ENCODE results near the gene SKAP2. TPM values are rescaled to one million over a fixed set of nuclear protein-coding genes. Genes with fewer than 3 reads are reported as not detected.

The SKAP2 gene
- polyA plus RNA-seq, 2 of the 4 experiments (the other 2 are of a cell fraction): 18.7 to 23.0 TPM

DNA sequence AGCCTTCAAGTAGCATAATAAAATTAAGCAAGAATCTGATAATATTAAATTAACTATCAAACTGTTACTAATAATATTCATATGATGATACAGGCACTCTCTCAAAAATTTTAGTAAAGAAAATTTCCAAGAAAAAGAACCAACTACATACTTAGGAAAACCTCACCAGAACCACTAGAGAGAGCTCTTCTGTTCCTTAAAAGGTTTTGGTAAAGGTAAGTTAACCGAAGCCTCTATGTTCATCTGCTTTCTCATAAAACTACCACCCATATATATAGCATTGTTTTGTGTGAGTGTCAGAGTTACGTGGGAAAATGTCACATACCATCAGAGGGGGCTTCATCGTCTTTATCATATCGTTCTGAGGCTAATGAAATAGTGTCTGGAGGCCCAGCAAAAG lies 20.7 kb downstream of the SKAP2 start:
- Histone ChIP-seq H3K4me1 (no peaks in the 10 kb centered on the region), H3K9me3 (no peaks in the 10 kb centered on the region), H3K4me3 (no peak overlapping the region), H3K27ac (no peak overlapping the region), H3K4me2 (no peak overlapping the region)
- WGBS (ENCODE audit: missing lambda C conversion rate): 47% methylated on average over 4 of the region's 4 CpGs
- TF ChIP-seq, protein P1, sequence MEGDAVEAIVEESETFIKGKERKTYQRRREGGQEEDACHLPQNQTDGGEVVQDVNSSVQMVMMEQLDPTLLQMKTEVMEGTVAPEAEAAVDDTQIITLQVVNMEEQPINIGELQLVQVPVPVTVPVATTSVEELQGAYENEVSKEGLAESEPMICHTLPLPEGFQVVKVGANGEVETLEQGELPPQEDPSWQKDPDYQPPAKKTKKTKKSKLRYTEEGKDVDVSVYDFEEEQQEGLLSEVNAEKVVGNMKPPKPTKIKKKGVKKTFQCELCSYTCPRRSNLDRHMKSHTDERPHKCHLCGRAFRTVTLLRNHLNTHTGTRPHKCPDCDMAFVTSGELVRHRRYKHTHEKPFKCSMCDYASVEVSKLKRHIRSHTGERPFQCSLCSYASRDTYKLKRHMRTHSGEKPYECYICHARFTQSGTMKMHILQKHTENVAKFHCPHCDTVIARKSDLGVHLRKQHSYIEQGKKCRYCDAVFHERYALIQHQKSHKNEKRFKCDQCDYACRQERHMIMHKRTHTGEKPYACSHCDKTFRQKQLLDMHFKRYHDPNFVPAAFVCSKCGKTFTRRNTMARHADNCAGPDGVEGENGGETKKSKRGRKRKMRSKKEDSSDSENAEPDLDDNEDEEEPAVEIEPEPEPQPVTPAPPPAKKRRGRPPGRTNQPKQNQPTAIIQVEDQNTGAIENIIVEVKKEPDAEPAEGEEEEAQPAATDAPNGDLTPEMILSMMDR (IDR thresholded peaks at IDR 0.05): peak; percentile 40; the same call in 2 of the 3 replicates
- TF ChIP-seq SMC3 (IDR thresholded peaks at IDR 0.05): peak; percentile 43; the same call in 1 of the 3 replicates
- no peak for TF ChIP-seq POLR2A (IDR thresholded peaks at IDR 0.05; ENCODE audit: low read length)
- TF ChIP-seq RCOR1 (IDR thresholded peaks at IDR 0.05; ENCODE audit: low read depth, low read length): no peak
- peak; percentile 41 to 51; a peak in 3 of 5 replicates for TF ChIP-seq RAD21 (conservative IDR thresholded peaks at IDR 0.05 in 1 of 2, IDR thresholded peaks at IDR 0.05 in 1 of 2)
- no peak for TF ChIP-seq ZSCAN20 (CRISPR knock-in tag; IDR thresholded peaks at IDR 0.05)
- ChIA-PET POLR2A (no interaction called here), CTCF (interaction anchor here (0.6 to 1.9 kb wide), 4 partner anchors 11 to 300 kb away, joined by 3 to 7 read pairs (median 4); partner anchors contain the start of gene HOXA5)
- no peak for FAIRE-seq
- peak in 1 of 2 experiments; percentile 60; a peak in 2 of 6 replicates for ATAC-seq
- DNase-seq (ENCODE audit: low read depth in 1 of 2, low spot score in 1 of 2): peak in 1 of 2 experiments; percentile 55

DNA sequence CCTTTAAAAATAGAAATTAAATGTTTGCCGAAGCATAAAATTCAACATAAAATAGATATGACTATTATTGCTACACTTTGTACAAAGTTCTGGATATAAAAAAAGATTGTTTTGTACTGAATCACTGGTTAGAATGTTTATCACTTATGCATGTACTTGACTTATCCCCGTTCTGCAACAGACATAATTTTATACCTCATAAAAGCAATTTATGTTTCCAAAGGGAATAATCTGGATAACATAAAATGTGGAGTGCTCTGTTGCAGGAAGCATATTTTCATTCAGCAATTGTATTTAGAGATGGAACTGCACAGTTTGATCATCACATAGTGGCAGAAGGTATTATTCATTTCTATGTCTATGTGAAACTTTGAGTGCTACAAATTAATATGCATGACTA lies 21.5 kb downstream of the SKAP2 start:
- no peaks in the 10 kb centered on the region for H3K4me1 ChIP-seq
- 76% methylated on average over 2 of the region's 2 CpGs for WGBS (ENCODE audit: missing lambda C conversion rate)
- no peak overlapping the region for H3K27ac ChIP-seq
- ATAC-seq (no peak), FAIRE-seq (no peak), DNase-seq (ENCODE audit: low read depth in 1 of 2, low spot score in 1 of 2) (no peak)
- no peak overlapping the region for H3K4me2 ChIP-seq
- TF ChIP-seq CHD2 (IDR thresholded peaks at IDR 0.05; ENCODE audit: low read length, partially characterized antibody): no peak
- TF ChIP-seq SMC3 (IDR thresholded peaks at IDR 0.05): no peak
- TF ChIP-seq PHF8 (IDR thresholded peaks at IDR 0.05; ENCODE audit: borderline replicate concordance, low read depth): no peak
- TF ChIP-seq ZFP36 (IDR thresholded peaks at IDR 0.05; ENCODE audit: borderline replicate concordance, partially characterized antibody): no peak
- TF ChIP-seq KDM1A (IDR thresholded peaks at IDR 0.05; ENCODE audit: low read depth): no peak
- TF ChIP-seq MAZ (IDR thresholded peaks at IDR 0.05; ENCODE audit: borderline replicate concordance, low read depth, low read length): no peak
- TF ChIP-seq, protein P2, sequence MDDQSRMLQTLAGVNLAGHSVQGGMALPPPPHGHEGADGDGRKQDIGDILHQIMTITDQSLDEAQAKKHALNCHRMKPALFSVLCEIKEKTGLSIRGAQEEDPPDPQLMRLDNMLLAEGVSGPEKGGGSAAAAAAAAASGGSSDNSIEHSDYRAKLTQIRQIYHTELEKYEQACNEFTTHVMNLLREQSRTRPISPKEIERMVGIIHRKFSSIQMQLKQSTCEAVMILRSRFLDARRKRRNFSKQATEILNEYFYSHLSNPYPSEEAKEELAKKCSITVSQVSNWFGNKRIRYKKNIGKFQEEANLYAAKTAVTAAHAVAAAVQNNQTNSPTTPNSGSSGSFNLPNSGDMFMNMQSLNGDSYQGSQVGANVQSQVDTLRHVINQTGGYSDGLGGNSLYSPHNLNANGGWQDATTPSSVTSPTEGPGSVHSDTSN (IDR thresholded peaks at IDR 0.05): no peak
- no peak for TF ChIP-seq NPAS2 (CRISPR knock-in tag; IDR thresholded peaks at IDR 0.05; ENCODE audit: borderline replicate concordance)
- no peak for TF ChIP-seq FOSB (CRISPR knock-in tag; IDR thresholded peaks at IDR 0.05)
- TF ChIP-seq RNF2 (IDR thresholded peaks at IDR 0.05; ENCODE audit: borderline replicate concordance, low read depth): no peak
- TF ChIP-seq, protein P3, sequence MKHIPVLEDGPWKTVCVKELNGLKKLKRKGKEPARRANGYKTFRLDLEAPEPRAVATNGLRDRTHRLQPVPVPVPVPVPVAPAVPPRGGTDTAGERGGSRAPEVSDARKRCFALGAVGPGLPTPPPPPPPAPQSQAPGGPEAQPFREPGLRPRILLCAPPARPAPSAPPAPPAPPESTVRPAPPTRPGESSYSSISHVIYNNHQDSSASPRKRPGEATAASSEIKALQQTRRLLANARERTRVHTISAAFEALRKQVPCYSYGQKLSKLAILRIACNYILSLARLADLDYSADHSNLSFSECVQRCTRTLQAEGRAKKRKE (CRISPR knock-in tag; IDR thresholded peaks at IDR 0.05; ENCODE audit: low read depth): no peak
- TF ChIP-seq RAD21 (conservative IDR thresholded peaks at IDR 0.05 in 1 of 2, IDR thresholded peaks at IDR 0.05 in 1 of 2): no peak
- no peak for TF ChIP-seq FOSL2 (IDR thresholded peaks at IDR 0.05)
- TF ChIP-seq FOSL2 (CRISPR knock-in tag; IDR thresholded peaks at IDR 0.05): no peak
- no peak for TF ChIP-seq MYC (IDR thresholded peaks at IDR 0.05; ENCODE audit: borderline replicate concordance, low read length)
- no peaks in the 10 kb centered on the region for H3K9me3 ChIP-seq
- POLR2A ChIA-PET: no interaction called here
- H3K4me3 ChIP-seq: no peak overlapping the region
- CTCF ChIA-PET: interaction anchor here (1.4 to 1.9 kb wide), 3 partner anchors 156 to 301 kb away, joined by 3 to 7 read pairs (median 4); partner anchors contain the start of gene HOXA5

Measured in A549 (cell line).